Activated CD4-positive, alpha-beta T cell treated with anti-CD3 and anti-CD28 coated beads, Interleukin-2, amount 10 ng/mL, durations not matched to agents 7 days and 5 days (primary cell): ENCODE measurements around the gene TWF2. TPM values are rescaled to one million over a fixed set of nuclear protein-coding genes. Genes with fewer than 3 reads are reported as not detected.

ENCODE experiments used
- CTCF ChIA-PET: fragments of 350-600 bp; sonication (Branson Sonifier 250); formaldehyde crosslinking; loops from one replicate; lab custom pipeline; 2021; ENCODE audit warnings: antibody characterized with exemption; lab: Charles Lee
- POLR2A ChIA-PET: fragments of 350-600 bp; sonication (Branson Sonifier 250); formaldehyde crosslinking; loops from one replicate; lab custom pipeline; 2021; ENCODE audit warnings: antibody characterized with exemption; lab: Charles Lee
- DNase-seq: peaks from one replicate; pipeline ENCODE4 v3.0.0-alpha.2; 2020
- H3K27ac Mint-ChIP-seq: one replicate; pipeline ENCODE4 v1.8.0; 2021; ENCODE audit warnings: mild to moderate bottlenecking, moderate library complexity, mixed read lengths
- H3K27me3 Mint-ChIP-seq: one replicate; pipeline ENCODE4 v1.8.0; 2021; ENCODE audit warnings: mixed read lengths
- H3K36me3 Mint-ChIP-seq: one replicate; pipeline ENCODE4 v1.8.0; 2021; ENCODE audit warnings: low read depth, mixed read lengths
- H3K4me1 Mint-ChIP-seq: one replicate; pipeline ENCODE4 v1.8.0; 2021; ENCODE audit warnings: mixed read lengths
- H3K4me3 Mint-ChIP-seq: one replicate; pipeline ENCODE4 v1.8.0; 2021; ENCODE audit warnings: mild to moderate bottlenecking, moderate library complexity, mixed read lengths
- H3K9me3 Mint-ChIP-seq: one replicate; pipeline ENCODE4 v1.8.0; 2021; ENCODE audit warnings: mixed read lengths
- total RNA-seq, 2 experiments: library from RNA; stranded (reverse); gene quantifications; one replicate each; pipeline ENCODE4 v1.2.3, GENCODE V29; 2021

Gene TWF2
- total RNA-seq, 2 experiments from 2014 or later: 117 to 119 TPM

DNA sequence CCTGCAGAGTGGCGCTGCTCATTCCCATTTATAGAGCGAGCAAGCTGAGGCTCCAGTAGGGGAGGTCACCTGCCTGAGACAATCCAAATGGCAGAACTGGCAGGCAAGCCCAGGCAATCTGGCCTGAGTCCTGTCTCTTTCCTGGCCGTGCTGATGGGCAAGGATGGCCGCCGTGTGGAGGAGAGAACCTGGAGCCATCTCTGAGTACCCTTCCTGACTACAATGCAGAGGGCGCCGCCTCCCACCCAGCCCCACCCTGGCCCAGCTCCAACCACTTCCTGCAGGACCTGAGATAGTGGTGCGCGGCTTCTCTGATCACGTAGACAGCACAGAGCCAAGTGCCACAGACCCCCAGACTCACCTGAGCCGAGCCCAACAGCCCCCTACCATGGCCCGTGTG lies 20.5 kb downstream of the TWF2 start:
- H3K4me3 Mint-ChIP-seq: peak overlapping the region; percentile 59
- no peaks in the 10 kb centered on the region for H3K27me3 Mint-ChIP-seq
- peak; percentile 48 for DNase-seq
- no peaks in the 10 kb centered on the region for H3K9me3 Mint-ChIP-seq
- H3K4me1 Mint-ChIP-seq: peaks cover 83% of the 10 kb centered on the region
- CTCF ChIA-PET: interaction anchor here (0.6 to 10.9 kb wide), 8 partner anchors 9 to 221 kb away, joined by 3 to 91 read pairs (median 14); partner anchors contain the start of gene TWF2
- peaks cover 30% of the 10 kb centered on the region for H3K36me3 Mint-ChIP-seq
- H3K27ac Mint-ChIP-seq: peak overlapping the region; percentile 93
- POLR2A ChIA-PET: no interaction called here

DNA sequence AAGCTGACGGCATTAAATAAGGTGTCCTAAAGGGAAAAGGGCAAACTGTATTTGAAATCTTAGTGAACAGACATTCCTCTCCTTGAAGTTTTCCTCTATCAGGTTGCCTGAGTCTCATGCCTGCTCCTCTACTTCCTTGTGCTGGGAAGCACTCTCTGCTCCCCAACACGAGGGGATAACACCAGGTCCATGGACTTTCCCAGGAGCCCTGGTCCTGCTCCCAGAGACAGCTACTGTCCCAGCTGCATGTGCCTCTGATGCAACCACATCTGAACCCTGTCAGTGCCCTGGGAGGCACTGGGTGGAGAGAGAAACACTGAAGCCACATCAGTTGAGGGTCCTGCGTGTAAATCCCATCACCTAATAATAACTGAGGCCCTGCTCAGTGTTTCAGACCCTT lies 20.9 kb downstream of the TWF2 start:
- CTCF ChIA-PET: interaction anchor here (0.6 to 10.9 kb wide), 8 partner anchors 9 to 221 kb away, joined by 3 to 91 read pairs (median 14); partner anchors contain the start of gene TWF2
- Mint-ChIP-seq H3K36me3 (peaks cover 32% of the 10 kb centered on the region), H3K27me3 (no peaks in the 10 kb centered on the region), H3K9me3 (no peaks in the 10 kb centered on the region), H3K4me1 (peaks cover 78% of the 10 kb centered on the region), H3K27ac (peak overlapping the region; percentile 93), H3K4me3 (peak overlapping the region; percentile 59)
- DNase-seq: no peak
- POLR2A ChIA-PET: no interaction called here

DNA sequence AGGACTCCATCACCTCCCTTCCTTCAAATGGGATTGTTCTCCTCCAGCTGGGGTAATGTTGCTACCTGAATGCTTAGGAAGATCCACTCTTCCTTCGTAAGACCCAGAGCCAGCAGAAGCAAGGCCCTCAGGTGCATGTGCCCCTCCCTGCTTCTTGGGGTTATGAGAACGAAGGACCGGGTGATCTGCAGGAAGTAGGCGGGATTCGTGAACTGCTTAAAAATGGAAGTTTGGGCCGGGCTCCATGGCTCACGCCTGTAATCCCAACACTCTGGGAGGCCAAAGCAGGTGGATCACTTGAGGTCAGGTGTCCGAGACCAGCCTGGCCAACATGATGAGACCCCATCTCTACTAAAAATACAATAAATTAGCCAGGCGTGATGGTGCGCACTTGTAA lies 21.6 kb downstream of the TWF2 start:
- H3K36me3 Mint-ChIP-seq: peaks cover 37% of the 10 kb centered on the region
- CTCF ChIA-PET: interaction anchor here (1.0 to 10.9 kb wide), 7 partner anchors 8 to 123 kb away, joined by 3 to 91 read pairs (median 5); partner anchors contain the start of gene TLR9
- POLR2A ChIA-PET: no interaction called here
- H3K4me3 Mint-ChIP-seq: peak overlapping the region; percentile 59
- no peaks in the 10 kb centered on the region for H3K9me3 Mint-ChIP-seq
- H3K27ac Mint-ChIP-seq: peak overlapping the region; percentile 93
- H3K27me3 Mint-ChIP-seq: no peaks in the 10 kb centered on the region
- peaks cover 73% of the 10 kb centered on the region for H3K4me1 Mint-ChIP-seq
- DNase-seq: no peak

DNA sequence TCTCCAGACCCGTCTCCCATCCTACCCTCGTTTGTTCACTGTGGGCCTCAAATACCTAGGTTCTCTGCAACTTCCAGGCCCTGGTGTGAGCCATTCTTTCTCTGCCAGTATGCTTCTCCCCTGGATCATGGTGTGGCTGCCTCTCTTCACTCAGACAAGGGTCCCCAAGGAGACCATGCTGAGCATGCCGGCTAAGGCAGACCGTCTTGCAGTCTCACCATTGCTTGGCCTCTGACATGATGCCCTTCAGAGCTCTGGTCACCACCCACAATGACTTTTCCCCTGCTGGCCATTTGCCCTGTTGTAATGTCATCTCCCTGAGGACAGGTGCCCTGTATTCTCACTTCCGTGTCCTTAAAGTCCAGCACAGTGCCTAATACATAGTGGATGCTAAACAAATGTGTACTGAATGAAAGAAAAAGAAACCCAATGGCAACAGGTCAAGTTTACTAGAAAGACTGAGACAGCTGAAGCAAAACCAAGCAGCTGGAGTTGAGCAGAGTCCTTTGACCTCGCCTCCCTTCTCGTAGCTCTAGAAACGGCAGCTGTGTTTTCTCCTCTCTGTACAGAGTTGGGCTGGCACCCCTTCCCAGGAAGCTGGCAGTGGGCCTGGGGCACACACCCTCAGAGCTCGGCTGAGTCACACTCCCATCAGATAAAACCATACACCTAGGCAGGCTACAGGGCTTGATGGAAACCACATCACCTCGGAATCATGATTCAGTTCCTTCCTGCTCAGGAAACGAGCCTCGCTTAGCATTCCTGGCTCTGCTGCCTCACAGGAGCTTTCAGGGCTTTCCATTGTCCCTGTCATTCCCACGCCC lies 22.2 kb downstream of the TWF2 start:
- Mint-ChIP-seq H3K4me3 (peak overlapping the region; percentile 59), H3K27me3 (no peaks in the 10 kb centered on the region), H3K4me1 (peaks cover 67% of the 10 kb centered on the region), H3K27ac (peak overlapping the region; percentile 93), H3K36me3 (peaks cover 43% of the 10 kb centered on the region), H3K9me3 (no peaks in the 10 kb centered on the region)
- ChIA-PET CTCF (interaction anchor here (0.6 to 10.9 kb wide), 8 partner anchors 9 to 124 kb away, joined by 3 to 91 read pairs (median 4); partner anchors contain the start of gene TLR9), POLR2A (no interaction called here)
- DNase-seq: peak; percentile 52

DNA sequence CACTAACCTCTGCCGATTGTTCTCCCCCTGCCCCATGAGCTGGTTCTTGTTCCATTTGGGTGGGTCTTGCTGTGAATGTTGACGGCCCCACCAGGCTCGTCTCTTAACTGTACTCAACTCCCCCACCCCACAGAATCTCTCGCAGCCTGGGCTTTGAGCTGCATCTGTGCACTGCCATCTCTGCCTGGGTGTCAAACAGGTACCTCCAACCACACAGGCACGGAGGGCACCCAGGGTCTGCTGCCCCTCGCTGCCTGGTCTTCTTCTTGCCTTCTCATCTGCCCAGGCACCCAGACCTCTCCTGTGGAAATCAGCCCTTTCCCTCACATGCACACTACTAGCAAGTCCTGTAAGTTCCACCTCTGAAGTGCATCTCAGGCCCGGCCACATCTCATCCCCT lies 23.6 kb downstream of the TWF2 start:
- ChIA-PET CTCF (interaction anchor here (10.9 kb wide), 1 partner anchor 125 kb away, joined by 91 read pairs; no protein-coding TSS in a partner anchor), POLR2A (no interaction called here)
- Mint-ChIP-seq H3K36me3 (peaks cover 52% of the 10 kb centered on the region), H3K27ac (peak overlapping the region; percentile 93), H3K9me3 (no peaks in the 10 kb centered on the region), H3K27me3 (no peaks in the 10 kb centered on the region), H3K4me1 (peaks cover 54% of the 10 kb centered on the region), H3K4me3 (no peak overlapping the region)
- DNase-seq: no peak

DNA sequence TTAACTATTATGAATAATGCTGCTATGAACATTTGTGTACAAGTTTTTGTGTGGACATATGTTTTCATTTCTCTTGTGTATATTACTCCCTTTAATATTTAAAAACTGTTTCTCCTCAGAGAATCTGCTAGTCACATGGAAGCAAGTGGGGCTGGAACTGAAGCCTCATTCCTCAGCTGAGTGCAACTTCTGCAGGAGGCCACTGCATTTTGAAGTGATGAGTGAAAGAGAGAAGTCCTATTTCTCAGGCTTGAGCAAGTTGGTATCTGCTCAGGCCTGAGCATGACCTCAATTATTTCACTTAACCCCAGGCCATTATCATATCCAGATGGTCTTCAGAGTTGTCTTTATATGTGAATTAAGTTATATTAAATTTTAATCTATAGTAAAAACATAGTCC lies 25.1 kb downstream of the TWF2 start:
- H3K9me3 Mint-ChIP-seq: no peaks in the 10 kb centered on the region

DNA sequence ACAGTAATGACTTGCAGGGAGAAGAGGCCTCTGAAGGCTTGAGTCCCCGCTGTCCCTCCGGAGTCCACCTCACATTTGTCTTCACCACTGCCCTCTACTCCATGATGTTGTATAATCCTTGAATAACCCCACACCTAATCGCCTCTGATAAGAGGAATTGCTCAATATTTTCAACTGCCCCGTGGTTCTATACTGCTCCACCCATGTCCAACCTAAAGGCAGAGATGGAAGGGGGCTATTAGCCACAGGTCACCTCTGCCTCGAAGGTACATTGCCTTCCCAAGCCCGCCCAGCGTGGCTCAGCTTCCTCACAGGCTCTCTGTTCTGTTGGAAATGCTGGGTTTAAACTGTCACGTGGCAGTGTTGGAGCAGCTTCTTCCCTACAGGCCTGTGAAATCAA lies 26.0 kb downstream of the TWF2 start:
- POLR2A ChIA-PET: no interaction called here
- no peak for DNase-seq
- Mint-ChIP-seq H3K27me3 (no peaks in the 10 kb centered on the region), H3K36me3 (peaks cover 73% of the 10 kb centered on the region), H3K4me3 (no peak overlapping the region), H3K9me3 (no peaks in the 10 kb centered on the region), H3K27ac (no peak overlapping the region), H3K4me1 (peaks cover 34% of the 10 kb centered on the region)
- CTCF ChIA-PET: interaction anchor here (1.6 kb wide), 1 partner anchor 18 kb away, joined by 3 read pairs; no protein-coding TSS in a partner anchor

More for the DNA sequence above, 25.1 kb downstream of the TWF2 start:
- H3K36me3 Mint-ChIP-seq: peaks cover 66% of the 10 kb centered on the region
- no peak overlapping the region for H3K27ac Mint-ChIP-seq
- CTCF ChIA-PET: no interaction called here
- no peaks in the 10 kb centered on the region for H3K27me3 Mint-ChIP-seq
- DNase-seq: no peak
- H3K4me3 Mint-ChIP-seq: no peak overlapping the region
- H3K4me1 Mint-ChIP-seq: peaks cover 43% of the 10 kb centered on the region
- POLR2A ChIA-PET: no interaction called here

DNA sequence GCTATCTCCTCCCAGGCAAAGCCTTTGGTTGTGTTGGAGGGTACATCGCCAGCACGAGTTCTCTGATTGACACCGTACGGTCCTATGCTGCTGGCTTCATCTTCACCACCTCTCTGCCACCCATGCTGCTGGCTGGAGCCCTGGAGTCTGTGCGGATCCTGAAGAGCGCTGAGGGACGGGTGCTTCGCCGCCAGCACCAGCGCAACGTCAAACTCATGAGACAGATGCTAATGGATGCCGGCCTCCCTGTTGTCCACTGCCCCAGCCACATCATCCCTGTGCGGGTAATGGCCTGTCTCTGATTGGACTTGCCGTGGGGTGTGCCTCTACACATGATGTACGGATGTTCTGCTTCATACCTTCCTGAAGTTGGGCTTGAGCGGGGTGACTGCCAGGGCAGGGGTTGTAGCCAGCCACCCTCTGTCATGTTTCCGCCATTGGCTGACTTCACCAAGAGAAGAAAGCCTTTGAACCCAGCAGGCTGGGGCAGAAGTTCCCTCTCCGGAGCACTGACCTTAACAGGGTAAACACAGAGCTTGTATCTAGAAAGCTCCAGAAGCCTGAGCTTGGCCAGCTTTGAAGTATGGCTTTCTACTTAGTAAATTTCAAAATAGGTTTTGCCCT lies 27.6 kb downstream of the TWF2 start:
- ChIA-PET CTCF (interaction anchor here (1.0 to 1.6 kb wide), 3 partner anchors 9 to 133 kb away, joined by 3 to 7 read pairs (median 3); no protein-coding TSS in a partner anchor), POLR2A (no interaction called here)
- Mint-ChIP-seq H3K9me3 (no peaks in the 10 kb centered on the region), H3K27me3 (no peaks in the 10 kb centered on the region), H3K4me3 (no peak overlapping the region), H3K36me3 (peaks cover 78% of the 10 kb centered on the region), H3K27ac (no peak overlapping the region), H3K4me1 (peaks cover 20% of the 10 kb centered on the region)
- DNase-seq: no peak

DNA sequence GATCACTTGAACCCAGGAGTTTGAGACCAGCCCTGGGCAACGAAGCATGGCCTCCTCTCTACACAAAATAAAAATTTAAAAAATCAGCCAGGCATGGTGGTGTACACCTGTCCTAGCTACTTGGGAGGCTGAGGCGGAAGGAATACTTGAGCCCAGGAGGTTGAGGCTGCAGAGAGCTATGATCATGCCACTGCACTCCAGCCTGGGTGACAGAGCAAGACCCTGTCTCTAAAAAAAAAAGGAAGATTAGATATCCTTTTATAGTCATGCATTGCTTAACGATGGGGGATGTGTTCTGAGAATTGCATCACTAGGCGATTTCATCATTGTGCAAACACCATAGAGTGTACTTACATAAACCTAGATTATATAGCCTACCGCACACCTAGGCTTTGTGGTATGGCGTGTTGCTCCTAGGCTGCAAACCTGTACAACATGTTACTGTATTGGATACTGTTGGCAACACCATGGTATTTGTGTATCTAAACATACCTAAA lies 28.4 kb downstream of the TWF2 start:
- no peak overlapping the region for H3K27ac Mint-ChIP-seq
- H3K9me3 Mint-ChIP-seq: no peaks in the 10 kb centered on the region
- ChIA-PET CTCF (interaction anchor here (1.5 to 3.4 kb wide), 2 partner anchors 9 to 67 kb away, joined by 4 to 24 read pairs; no protein-coding TSS in a partner anchor), POLR2A (no interaction called here)
- H3K36me3 Mint-ChIP-seq: peaks cover 82% of the 10 kb centered on the region
- peaks cover 14% of the 10 kb centered on the region for H3K4me1 Mint-ChIP-seq
- DNase-seq: no peak
- no peaks in the 10 kb centered on the region for H3K27me3 Mint-ChIP-seq
- H3K4me3 Mint-ChIP-seq: no peak overlapping the region

DNA sequence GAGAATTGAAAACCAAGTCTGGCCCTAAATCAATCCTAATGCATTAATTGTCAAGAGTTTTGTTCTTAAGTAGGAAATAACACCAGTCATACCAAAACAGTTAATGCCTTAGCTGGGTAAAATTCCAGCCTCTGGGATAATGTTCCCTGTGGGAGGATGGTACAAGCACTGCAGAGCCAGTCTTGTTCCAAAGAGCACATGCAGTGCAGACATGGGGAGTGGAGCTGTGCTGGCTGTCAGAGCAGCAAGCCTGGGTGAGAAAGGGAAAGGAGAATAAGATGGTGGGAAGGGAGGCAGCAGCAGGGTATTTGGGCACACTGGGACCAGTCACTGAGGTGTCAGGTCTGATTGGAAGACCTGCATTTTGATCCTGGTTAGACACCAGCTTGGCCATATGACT lies 28.9 kb downstream of the TWF2 start:
- ChIA-PET CTCF (interaction anchor here (1.5 to 3.4 kb wide), 2 partner anchors 10 to 68 kb away, joined by 4 to 24 read pairs; no protein-coding TSS in a partner anchor), POLR2A (no interaction called here)
- Mint-ChIP-seq H3K27me3 (no peaks in the 10 kb centered on the region), H3K4me3 (no peak overlapping the region), H3K27ac (no peak overlapping the region), H3K4me1 (peaks cover 14% of the 10 kb centered on the region), H3K9me3 (no peaks in the 10 kb centered on the region), H3K36me3 (peaks cover 82% of the 10 kb centered on the region)
- no peak for DNase-seq

DNA sequence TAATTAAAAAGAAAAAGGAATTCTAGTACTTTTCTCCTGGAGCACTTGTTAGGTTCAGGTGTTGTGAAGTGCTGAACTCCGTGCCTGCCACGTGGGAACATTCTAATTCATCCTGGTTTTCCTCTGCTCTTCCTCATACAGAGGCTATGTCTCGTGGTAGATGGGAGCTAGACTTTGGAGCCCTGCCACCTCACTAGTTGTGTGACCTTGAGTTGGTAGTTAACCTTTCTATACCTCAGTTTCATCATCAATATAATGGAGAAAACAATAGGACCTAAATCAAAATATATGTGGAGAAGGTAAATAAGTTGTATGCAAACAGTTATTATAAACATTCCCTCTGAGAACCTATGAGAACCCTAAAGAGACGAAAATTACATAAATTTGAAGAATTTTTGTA lies 30.4 kb downstream of the TWF2 start:
- Mint-ChIP-seq H3K9me3 (no peaks in the 10 kb centered on the region), H3K4me1 (peaks cover 21% of the 10 kb centered on the region), H3K27me3 (no peaks in the 10 kb centered on the region), H3K27ac (no peak overlapping the region), H3K36me3 (peaks cover 80% of the 10 kb centered on the region), H3K4me3 (no peak overlapping the region)
- CTCF ChIA-PET: interaction anchor here (1.3 to 3.4 kb wide), 4 partner anchors 11 to 17 kb away, joined by 3 to 24 read pairs (median 5); partner anchors contain the start of gene TLR9
- POLR2A ChIA-PET: interaction anchor here (0.6 kb wide), 1 partner anchor 224 kb away, joined by 3 read pairs; no protein-coding TSS in a partner anchor
- DNase-seq: no peak

DNA sequence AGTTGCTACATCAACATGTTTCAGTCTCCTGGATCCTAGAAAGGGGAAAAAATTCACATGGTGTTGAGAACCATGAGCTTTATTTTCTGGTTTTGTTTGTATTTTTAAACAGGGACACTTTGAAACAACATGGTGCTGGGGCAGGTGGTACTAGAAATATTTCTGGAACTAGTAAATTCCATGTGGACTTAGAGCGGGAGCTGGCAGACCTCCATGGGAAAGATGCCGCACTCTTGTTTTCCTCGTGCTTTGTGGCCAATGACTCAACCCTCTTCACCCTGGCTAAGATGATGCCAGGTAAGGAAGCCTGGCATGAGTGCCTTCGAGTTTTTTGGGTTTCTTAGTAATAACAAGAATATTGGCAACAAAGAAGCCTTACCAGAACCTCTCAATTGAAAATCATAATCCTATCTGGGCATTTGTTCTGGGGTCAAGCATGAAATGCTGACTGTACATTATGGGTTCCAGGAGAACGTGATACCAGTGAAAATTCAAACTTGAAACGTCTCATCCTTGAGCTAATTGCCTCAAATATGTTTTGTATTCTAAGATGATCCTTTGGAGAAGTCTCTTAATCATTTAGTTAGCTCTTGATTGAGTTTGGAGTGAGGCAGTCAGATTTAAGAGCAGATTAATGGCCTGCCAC lies 33.1 kb downstream of the TWF2 start:
- H3K4me1 Mint-ChIP-seq: peaks cover 41% of the 10 kb centered on the region
- CTCF ChIA-PET: interaction anchor here (0.6 to 1.7 kb wide), 5 partner anchors 11 to 73 kb away, joined by 3 to 6 read pairs (median 3); partner anchors contain the start of gene WDR82

More for the DNA sequence above, 33.1 kb downstream of the TWF2 start:
- peaks cover 86% of the 10 kb centered on the region for H3K36me3 Mint-ChIP-seq
- no peaks in the 10 kb centered on the region for H3K9me3 Mint-ChIP-seq
- no peaks in the 10 kb centered on the region for H3K27me3 Mint-ChIP-seq
- no peak overlapping the region for H3K4me3 Mint-ChIP-seq
- H3K27ac Mint-ChIP-seq: no peak overlapping the region
- no peak for DNase-seq
- POLR2A ChIA-PET: no interaction called here
